ENCODE measurements around the gene SSBP3.
"Not testable (repeated sequence)": the region's sequence is repeated elsewhere in the genome, so short reads cannot be mapped to it uniquely, and the experiment has no call there.

Gene SSBP3

GRCh38 chr1:54347955-54348699, 58.1 kb downstream of the SSBP3 start:
- no peak for DNase-seq

- DNase-seq, result no peak
Observed at GRCh38 chr1:54347261-54347954, 58.8 kb downstream of the SSBP3 start.

DNA sequence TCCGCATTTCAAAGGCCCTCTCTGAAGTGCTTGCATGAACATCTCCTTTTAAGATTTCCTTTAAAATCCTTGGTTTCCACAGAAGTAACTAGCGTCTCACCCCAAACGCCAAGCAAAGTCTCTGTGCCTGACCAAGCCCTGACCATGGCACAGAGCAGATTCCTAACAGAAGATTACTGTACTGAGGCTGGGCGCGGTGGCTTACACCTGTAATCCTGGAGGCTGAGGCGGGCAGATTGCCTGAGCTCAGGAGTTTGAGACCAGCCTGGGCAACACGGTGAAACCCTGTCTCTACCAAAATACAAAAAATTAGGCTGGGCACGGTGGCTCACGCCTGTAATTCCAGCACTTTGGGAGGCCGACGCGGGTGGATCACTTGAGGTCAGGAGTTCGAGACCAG, 60.6 kb downstream of the SSBP3 start:
- not testable (repeated sequence) for DNase-seq

DNA sequence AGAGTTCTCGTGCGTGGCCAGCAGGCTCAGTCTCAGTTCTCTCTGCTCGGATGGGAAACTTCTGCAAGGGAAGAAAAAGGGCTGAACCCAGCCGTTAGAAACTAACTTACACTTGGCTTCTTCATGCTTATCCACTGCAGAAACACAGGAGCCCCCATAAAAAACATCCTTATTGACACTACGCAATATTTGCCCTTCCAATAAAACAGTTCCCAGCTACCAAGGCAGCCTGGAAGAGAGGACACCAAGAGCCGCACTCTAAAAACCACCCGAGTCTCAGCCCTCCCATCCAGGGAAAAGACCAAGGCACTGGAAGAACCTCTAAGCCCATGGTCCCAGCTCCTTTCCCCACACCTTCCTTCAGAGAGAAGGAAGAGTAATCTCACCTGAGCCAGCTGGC, 61.1 kb downstream of the SSBP3 start:
- no peak for DNase-seq

- DNase-seq, result no peak
Observed at GRCh38 chr1:54342742-54343687, 63.2 kb downstream of the SSBP3 start.

DNA sequence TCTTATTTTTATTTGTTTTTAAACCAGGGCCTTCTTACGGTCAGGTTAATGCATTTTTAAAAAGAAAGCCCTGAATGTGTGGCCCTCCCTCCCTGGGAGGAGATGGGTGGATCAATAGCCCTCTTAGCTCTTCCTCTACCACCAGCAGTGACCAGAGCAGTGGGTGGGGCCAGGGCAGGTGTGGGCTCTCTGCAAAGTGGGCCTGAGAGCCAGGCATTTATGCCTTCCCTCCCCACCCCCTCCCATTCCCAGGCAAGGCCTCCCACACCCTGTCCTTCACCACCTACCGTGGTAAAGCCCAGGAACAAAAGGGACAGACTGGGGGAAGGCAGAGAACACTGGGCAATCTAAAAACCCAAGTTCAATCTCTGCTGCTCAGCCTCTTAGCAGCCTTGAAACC, 63.9 kb downstream of the SSBP3 start:
- DNase-seq, result no peak

DNA sequence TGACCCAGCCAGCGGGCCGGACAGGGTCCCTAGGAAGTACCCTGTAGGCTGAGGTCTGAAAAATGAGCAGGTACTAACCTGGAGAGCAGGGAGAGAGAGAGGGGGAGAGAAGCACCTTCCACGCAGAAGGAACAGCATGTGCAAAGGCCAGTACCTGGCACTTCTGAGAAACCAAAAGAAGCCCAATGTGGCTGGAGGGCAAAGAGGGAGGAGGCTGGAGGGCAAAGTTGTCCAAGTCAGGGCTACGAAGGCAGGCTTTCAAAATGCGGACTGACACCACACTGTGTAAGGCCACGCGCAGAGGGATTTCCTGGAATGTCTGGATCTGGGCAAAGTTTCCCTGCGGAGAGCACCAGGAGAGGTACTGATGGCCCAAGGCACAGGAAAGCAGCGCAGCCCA, 64.4 kb downstream of the SSBP3 start:
- no peak for DNase-seq

GRCh38 chr1:54340878-54341277, 65.3 kb downstream of the SSBP3 start:
- no peak for DNase-seq

DNA sequence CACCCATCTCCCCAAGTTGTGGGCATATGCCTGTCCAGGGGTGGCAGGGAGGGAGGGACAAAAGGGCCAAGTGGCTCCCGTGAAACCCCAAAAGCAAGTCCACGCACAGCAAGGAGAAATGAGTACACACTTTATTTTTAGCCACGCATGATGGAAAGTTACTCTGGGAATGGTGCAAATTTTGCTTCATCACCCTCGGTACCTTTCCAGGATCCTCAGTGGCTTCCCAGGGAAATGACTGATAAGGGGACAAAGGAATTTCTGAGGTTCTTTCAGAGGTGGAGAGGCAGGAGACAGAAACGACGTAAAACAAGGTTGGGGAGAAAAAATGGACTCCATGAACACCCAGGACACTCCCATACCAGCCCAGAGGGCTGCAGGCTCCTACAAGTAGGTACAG, 65.8 kb downstream of the SSBP3 start:
- no peak for DNase-seq

DNA sequence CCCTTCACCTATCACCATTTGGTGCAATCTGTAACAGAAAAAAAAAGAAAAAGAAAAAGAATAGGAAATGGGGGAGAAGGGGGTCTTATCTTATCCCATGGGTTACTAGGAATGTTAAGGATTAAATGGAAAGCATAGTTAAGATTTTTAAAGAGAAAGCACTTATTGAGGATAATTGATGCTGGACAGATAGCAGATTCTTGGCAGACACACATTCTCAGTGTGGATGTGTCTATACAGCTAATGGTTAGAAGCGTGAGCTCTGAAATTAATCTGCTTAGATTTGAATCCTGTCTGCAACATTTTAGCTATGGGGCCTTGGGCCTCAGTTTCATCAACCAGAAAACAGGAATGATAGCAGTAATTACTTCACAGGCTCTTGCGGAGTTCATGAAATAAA, 67.1 kb downstream of the SSBP3 start:
- no peak for DNase-seq

DNA sequence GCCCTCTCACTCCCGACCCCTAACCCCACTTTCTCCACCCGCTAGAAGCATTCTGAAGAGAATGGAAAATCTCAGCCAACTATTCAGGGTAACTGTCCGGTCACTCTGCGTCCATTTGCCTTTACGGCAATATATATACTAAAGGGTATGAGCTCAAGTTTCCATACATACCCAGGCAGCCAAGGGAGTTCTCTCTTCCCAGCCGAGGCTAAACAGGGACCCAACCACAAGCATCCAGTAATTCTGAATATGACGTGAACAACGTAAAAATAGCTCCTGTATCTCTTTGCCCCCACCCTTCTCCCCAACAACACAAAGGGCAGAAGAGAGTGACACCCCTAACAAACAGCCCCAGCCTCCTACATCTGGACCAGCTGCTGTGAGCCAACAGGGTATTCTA, 67.7 kb downstream of the SSBP3 start:
- no peak for DNase-seq

GRCh38 chr1:54337928-54338327, 68.3 kb downstream of the SSBP3 start:
- DNase-seq, result no peak

DNA sequence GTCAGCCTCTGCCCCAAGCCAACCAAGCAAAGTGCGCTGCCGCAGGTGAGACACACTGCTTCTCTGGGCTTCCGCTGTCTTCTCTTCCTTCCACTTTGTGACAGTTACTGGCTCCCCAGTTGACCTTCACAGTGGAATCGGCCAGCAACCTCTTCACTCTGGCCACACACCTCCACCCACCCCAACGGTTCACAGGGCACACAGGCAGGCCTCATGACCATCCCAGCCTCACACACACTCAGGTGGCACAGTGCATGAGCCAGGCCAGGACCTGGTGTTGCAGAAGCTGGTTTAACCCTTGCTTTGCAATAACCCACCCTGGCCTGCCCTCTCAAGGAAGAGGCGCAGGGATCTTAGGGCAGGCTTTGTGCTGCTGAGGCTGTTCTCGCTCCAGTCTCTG, 69.2 kb downstream of the SSBP3 start:
- no peak for DNase-seq

DNA sequence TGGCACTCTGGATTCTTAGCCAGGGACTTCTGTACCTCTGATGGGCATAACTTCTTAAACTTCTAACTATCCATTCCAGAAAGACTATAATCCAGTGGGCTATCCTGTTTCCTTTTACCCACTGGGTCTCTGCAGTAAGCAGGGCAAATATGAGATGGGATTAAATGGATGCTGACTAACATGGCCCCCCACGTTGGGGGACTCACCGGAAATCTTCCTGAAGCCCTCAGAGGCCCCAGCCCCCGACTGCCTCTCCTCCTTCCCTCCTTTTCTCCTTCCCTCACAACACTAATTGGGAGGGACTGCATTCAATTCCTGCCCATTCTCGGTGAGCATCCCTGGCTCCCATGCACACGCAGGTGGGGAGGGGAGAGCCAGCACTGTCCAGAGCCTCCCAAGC, 70.1 kb downstream of the SSBP3 start:
- no peak for DNase-seq

- DNase-seq, result no peak
Observed at GRCh38 chr1:54335755-54336108, 70.5 kb downstream of the SSBP3 start.

- DNase-seq, result no peak
Observed at GRCh38 chr1:54335011-54335754, 71.0 kb downstream of the SSBP3 start.

DNA sequence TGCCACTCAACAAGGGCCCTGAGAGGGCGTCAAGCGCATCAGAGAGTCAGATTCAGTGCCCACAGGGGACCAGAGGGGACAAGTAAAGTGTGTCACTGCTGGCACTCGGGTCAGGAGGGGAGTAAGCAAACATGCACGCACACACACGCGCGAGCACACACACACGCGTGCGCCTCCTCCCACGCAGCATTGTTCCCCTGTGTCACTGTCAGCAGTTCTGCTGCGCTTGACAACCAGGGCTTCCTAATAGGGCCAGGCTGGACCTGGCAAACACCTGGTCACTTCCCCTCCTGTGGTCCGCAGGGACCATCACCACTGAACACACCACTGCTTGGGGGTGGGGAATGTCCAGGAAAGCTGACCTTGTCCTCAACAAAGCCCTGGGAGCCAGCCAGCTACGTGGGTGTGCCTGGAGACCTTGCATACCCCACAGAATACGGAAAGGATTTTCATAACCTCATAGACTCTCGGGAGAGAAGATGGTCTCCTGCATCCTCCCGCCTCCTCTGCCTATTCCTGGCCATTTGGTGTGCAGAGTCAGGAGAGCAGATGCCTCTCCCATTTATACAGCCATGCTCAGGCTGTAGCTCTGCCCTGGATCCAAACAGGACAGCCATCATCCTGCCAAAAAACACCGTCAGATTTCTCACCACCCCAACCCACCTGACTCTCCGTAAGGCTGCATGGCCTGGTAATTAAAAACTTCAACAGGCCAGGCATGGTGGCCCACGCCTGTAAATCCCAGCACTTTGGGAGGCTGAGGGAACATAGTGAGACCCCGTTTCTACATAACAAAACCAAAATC, 73.2 kb downstream of the SSBP3 start:
- DNase-seq, result no peak

DNA sequence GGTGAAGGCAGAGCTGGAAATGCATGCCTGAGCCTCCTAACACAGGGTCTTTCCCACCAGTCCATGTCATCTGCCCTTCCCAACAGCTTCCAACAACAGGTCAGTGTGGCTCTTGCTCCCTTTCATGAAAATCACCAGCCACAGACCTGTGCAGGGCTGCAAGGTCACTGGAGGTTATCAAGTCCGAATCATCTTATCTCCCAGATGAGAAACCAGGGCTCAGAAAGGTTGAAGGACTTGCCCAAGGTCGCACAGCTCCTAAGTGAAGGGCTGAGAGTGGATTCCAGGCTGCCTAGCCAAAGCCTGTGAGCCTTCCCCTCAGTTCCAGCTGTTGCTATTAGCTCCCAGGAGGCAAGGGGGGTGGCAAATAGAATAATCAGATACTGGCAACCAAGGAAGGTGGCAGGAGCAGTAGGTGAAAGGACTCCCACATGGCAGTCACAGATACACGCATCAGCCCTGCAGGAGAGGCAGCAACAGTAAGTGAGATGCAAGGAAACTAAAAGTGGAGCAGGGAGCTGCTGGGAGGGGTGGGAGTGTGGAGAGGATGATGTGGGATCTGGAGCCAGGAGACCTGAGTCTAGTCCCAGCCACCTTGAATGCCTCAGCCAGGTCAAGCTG, 74.2 kb downstream of the SSBP3 start:
- DNase-seq, result no peak

GRCh38 chr1:54331091-54331772, 75.0 kb downstream of the SSBP3 start:
- DNase-seq, result no peak

DNA sequence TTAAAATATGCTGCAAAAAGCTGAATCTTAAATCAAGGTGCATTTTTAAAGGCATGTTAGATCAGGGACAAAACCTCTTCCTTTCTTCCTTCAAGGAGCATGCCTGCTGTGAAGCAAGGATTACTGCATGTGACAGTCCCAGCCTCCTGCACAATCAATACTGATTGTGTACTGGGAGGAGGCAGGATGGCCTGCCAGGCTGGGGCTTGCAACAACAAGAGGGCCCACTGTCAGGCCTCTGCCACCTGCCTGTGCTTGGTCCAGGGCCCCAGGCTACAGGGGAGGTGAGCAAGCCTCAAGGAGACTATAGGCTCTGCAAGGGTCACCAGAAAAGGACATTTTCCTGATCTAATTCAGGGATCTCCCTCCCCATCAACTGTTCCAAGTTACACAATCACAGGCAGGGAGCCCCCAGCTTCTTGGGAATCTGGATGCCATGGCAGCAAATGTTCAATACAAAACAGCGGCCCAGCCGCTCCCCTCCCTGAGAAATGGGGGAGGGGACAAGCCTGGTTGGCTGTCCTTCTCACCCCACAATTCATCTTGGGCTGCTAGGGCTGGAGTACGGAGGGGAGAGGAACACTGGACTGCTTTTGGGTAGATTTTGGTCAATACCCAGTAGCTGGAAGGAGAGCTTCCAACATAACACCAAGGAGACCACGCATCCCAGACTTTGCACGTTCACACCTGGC, 76.7 kb downstream of the SSBP3 start:
- DNase-seq, result no peak
